Duodenal mucosa (tissue), 2 donors: ENCODE data around the gene CUL9.

Source experiments
- H3K27ac ChIP-seq: one replicate; pipeline ENCODE4 v1.7.0; 2013; ENCODE audit warnings: low read depth, low read length
- H3K27me3 ChIP-seq, 2 donors: one replicate each; pipeline ENCODE4 v1.7.0; 2013; ENCODE audit warnings: low read length in 2 of 2, control low read depth in 1 of 2; ENCODE audit not compliant: insufficient read depth in 2 of 2, control insufficient read depth in 1 of 2
- H3K36me3 ChIP-seq, 2 donors: one replicate each; pipeline ENCODE4 v1.7.0; 2013; ENCODE audit warnings: low read length in 2 of 2, control low read depth in 1 of 2; ENCODE audit not compliant: insufficient read depth in 2 of 2, control insufficient read depth in 1 of 2
- H3K4me1 ChIP-seq, 2 donors: one replicate each; pipeline ENCODE4 v1.7.0; 2013; ENCODE audit warnings: low read length in 2 of 2, control low read depth in 1 of 2; ENCODE audit not compliant: insufficient read depth in 2 of 2, control insufficient read depth in 1 of 2
- H3K4me3 ChIP-seq, 2 donors: one replicate each; pipeline ENCODE4 v1.7.0; 2013; ENCODE audit warnings: low read length in 2 of 2, low read depth in 1 of 2
- H3K9ac ChIP-seq, 2 donors: one replicate each; pipeline ENCODE4 v1.7.0; 2013; ENCODE audit warnings: low read length in 2 of 2, low read depth in 1 of 2
- H3K9me3 ChIP-seq, 2 donors: one replicate each; pipeline ENCODE4 v1.7.0; 2013; ENCODE audit warnings: low read length in 2 of 2, control low read depth in 1 of 2; ENCODE audit not compliant: control insufficient read depth in 1 of 2

Gene CUL9

GRCh38 chr6:43196337-43196736 lies 14.3 kb downstream of the CUL9 start:
- Histone ChIP-seq H3K4me1 (no peaks in the 10 kb centered on the region), H3K9ac (no peak overlapping the region), H3K27ac (no peak overlapping the region), H3K4me3 (no peak overlapping the region), H3K9me3 (no peaks in the 10 kb centered on the region), H3K27me3 (no peaks in the 10 kb centered on the region), H3K36me3 (peaks cover 36 to 55% of the 10 kb centered on the region in 2 donors)

GRCh38 chr6:43199912-43200311 lies 17.9 kb downstream of the CUL9 start:
- H3K4me3 ChIP-seq: no peak overlapping the region

GRCh38 chr6:43200541-43200940 lies 18.5 kb downstream of the CUL9 start:
- no peaks in the 10 kb centered on the region for H3K4me1 ChIP-seq
- no peak overlapping the region for H3K27ac ChIP-seq
- H3K27me3 ChIP-seq: no peaks in the 10 kb centered on the region
- H3K4me3 ChIP-seq: no peak overlapping the region
- no peak overlapping the region for H3K9ac ChIP-seq
- no peaks in the 10 kb centered on the region for H3K9me3 ChIP-seq
- peaks cover 28 to 55% of the 10 kb centered on the region in 2 donors for H3K36me3 ChIP-seq

More at GRCh38 chr6:43199912-43200311, 17.9 kb downstream of the CUL9 start:
- no peak overlapping the region for H3K27ac ChIP-seq
- no peaks in the 10 kb centered on the region for H3K4me1 ChIP-seq
- no peaks in the 10 kb centered on the region for H3K9me3 ChIP-seq
- H3K27me3 ChIP-seq: no peaks in the 10 kb centered on the region
- H3K9ac ChIP-seq: no peak overlapping the region
- H3K36me3 ChIP-seq: peaks cover 34 to 53% of the 10 kb centered on the region in 2 donors

GRCh38 chr6:43202451-43202850 lies 20.5 kb downstream of the CUL9 start:
- H3K9ac ChIP-seq: no peak overlapping the region
- H3K36me3 ChIP-seq: peaks cover 17 to 41% of the 10 kb centered on the region in 2 donors
- H3K27me3 ChIP-seq: no peaks in the 10 kb centered on the region
- H3K4me1 ChIP-seq: no peaks in the 10 kb centered on the region
- H3K27ac ChIP-seq: no peak overlapping the region
- H3K9me3 ChIP-seq: no peaks in the 10 kb centered on the region
- H3K4me3 ChIP-seq: no peak overlapping the region

GRCh38 chr6:43203029-43203717 lies 21.2 kb downstream of the CUL9 start:
- peaks cover 16 to 38% of the 10 kb centered on the region in 2 donors for H3K36me3 ChIP-seq
- H3K9me3 ChIP-seq: no peaks in the 10 kb centered on the region
- H3K27ac ChIP-seq: no peak overlapping the region
- H3K4me3 ChIP-seq: no peak overlapping the region
- no peak overlapping the region for H3K9ac ChIP-seq
- H3K4me1 ChIP-seq: no peaks in the 10 kb centered on the region
- H3K27me3 ChIP-seq: no peaks in the 10 kb centered on the region

- Histone ChIP-seq H3K4me3 (no peak overlapping the region), H3K9me3 (no peaks in the 10 kb centered on the region)
These were observed 21.7 kb downstream of the CUL9 start for GRCh38 chr6:43203718-43204095.

GRCh38 chr6:43204271-43205105 lies 22.5 kb downstream of the CUL9 start:
- H3K36me3 ChIP-seq: peaks cover 11 to 29% of the 10 kb centered on the region in 2 donors
- H3K4me1 ChIP-seq: no peaks in the 10 kb centered on the region
- no peaks in the 10 kb centered on the region for H3K9me3 ChIP-seq
- H3K4me3 ChIP-seq: no peak overlapping the region
- H3K9ac ChIP-seq: no peak overlapping the region
- H3K27me3 ChIP-seq: no peaks in the 10 kb centered on the region
- no peak overlapping the region for H3K27ac ChIP-seq

More at GRCh38 chr6:43203718-43204095, 21.7 kb downstream of the CUL9 start:
- H3K27ac ChIP-seq: no peak overlapping the region
- no peaks in the 10 kb centered on the region for H3K4me1 ChIP-seq
- H3K9ac ChIP-seq: no peak overlapping the region
- H3K27me3 ChIP-seq: no peaks in the 10 kb centered on the region
- H3K36me3 ChIP-seq: peaks cover 11 to 34% of the 10 kb centered on the region in 2 donors

GRCh38 chr6:43205849-43206248 lies 23.9 kb downstream of the CUL9 start:
- H3K4me3 ChIP-seq: no peak overlapping the region
- no peaks in the 10 kb centered on the region for H3K9me3 ChIP-seq
- no peaks in the 10 kb centered on the region for H3K4me1 ChIP-seq
- H3K9ac ChIP-seq: no peak overlapping the region
- H3K36me3 ChIP-seq: peaks cover 6 to 17% of the 10 kb centered on the region in 2 donors
- no peak overlapping the region for H3K27ac ChIP-seq
- no peaks in the 10 kb centered on the region for H3K27me3 ChIP-seq

GRCh38 chr6:43207286-43207685 lies 25.3 kb downstream of the CUL9 start:
- H3K4me1 ChIP-seq: no peaks in the 10 kb centered on the region
- no peak overlapping the region for H3K27ac ChIP-seq
- H3K9ac ChIP-seq: no peak overlapping the region
- H3K27me3 ChIP-seq: no peaks in the 10 kb centered on the region
- no peak overlapping the region for H3K4me3 ChIP-seq
- no peaks in the 10 kb centered on the region for H3K9me3 ChIP-seq
- peaks cover 6 to 13% of the 10 kb centered on the region in 2 donors for H3K36me3 ChIP-seq

- H3K9ac ChIP-seq: no peak overlapping the region
- no peak overlapping the region for H3K4me3 ChIP-seq
- H3K9me3 ChIP-seq: no peaks in the 10 kb centered on the region
- peaks cover 8 to 27% of the 10 kb centered on the region in 2 donors for H3K36me3 ChIP-seq
- no peaks in the 10 kb centered on the region for H3K27me3 ChIP-seq
- H3K27ac ChIP-seq: no peak overlapping the region
- H3K4me1 ChIP-seq: no peaks in the 10 kb centered on the region
These were observed 30.0 kb downstream of the CUL9 start for GRCh38 chr6:43211955-43212354.
